ENCODE results near the gene CACNB4. TPM values are rescaled to one million over a fixed set of nuclear protein-coding genes. Genes with fewer than 3 reads are reported as not detected.

CACNB4 gene
- total and polyA plus RNA-seq, 9 of the 15 experiments (the other 6 are each of a cell fraction or from before 2014, with no cell fraction given): 0.01 to 0.20 (median 0.04) TPM; not detected in 1

DNA sequence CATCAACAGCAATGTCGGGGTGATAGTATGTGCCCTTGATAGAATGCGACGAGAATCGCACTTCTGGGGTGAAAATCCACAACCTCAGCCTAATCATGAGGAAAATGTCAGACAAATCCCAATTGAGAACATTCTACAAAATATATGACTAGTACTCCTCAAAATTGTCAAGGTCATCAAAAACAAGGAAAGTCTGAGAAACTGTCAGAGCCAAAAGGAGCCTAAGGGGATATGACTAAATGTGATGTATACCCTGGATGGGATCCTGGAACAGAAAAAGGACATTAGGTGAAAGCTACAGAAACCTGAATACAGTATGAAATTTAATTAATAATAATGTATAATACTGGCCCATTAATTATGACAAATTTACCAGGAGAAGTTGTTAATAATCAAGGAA, 7.6 kb upstream of the CACNB4 start:
- Histone ChIP-seq H3K36me3 (ENCODE audit: control insufficient read depth, insufficient read depth, low read length) (no peaks in the 10 kb centered on the region), H3K4me1 (replicated peaks in 1 of 2; ENCODE audit: control insufficient read depth in 2 of 2, insufficient read depth in 2 of 2, low read length in 2 of 2) (no peaks in the 10 kb centered on the region), H3K79me2 (ENCODE audit: control insufficient read depth, insufficient read depth, low read length) (no peaks in the 10 kb centered on the region), H3K27me3 (ENCODE audit: control insufficient read depth in 2 of 2, insufficient read depth in 2 of 2, low read length in 2 of 2) (peaks cover 7 to 9% of the 10 kb centered on the region in 2 experiments; a peak in 4 of 5 replicates), H4K20me1 (replicated peaks; ENCODE audit: control insufficient read depth, insufficient read depth, low read length) (no peaks in the 10 kb centered on the region), H3K4me2 (ENCODE audit: insufficient read depth, low read length) (no peak overlapping the region), H3K9ac (ENCODE audit: insufficient read depth in 1 of 2, low read depth in 2 of 2, low read length in 2 of 2) (no peak overlapping the region), H3K9me1 (ENCODE audit: control insufficient read depth, insufficient read depth, low read length) (no peaks in the 10 kb centered on the region), H2AFZ (ENCODE audit: low read depth, low read length) (no peak overlapping the region), H3K4me3 (no peak overlapping the region), H3K27ac (ENCODE audit: extremely low read depth, low read depth, low read length) (no peak overlapping the region), H3K9me3 (replicated peaks; ENCODE audit: control insufficient read depth, insufficient read depth, low read depth, low read length) (no peaks in the 10 kb centered on the region)
- WGBS (ENCODE audit: insufficient coverage, low coverage, missing lambda C conversion rate): 0% methylated on average over 4 of the region's 4 CpGs
- ATAC-seq: no peak
- TF ChIP-seq EZH2 (IDR thresholded peaks at IDR 0.05; ENCODE audit: borderline replicate concordance, low read depth, low read length): no peak
- no peak for TF ChIP-seq PML (IDR thresholded peaks at IDR 0.05; ENCODE audit: low read length)
- TF ChIP-seq NFE2L1 (tag; IDR thresholded peaks at IDR 0.05; ENCODE audit: borderline replicate concordance, low read depth): no peak
- peak; percentile 85 for TF ChIP-seq ZNF316 (IDR thresholded peaks at IDR 0.05)
- no peak for TF ChIP-seq NR2C1 (IDR thresholded peaks at IDR 0.05)
- no peak for TF ChIP-seq NR2C1 (tag; IDR thresholded peaks at IDR 0.05)
- TF ChIP-seq C11orf30 (IDR thresholded peaks at IDR 0.05; ENCODE audit: low read depth): peak; percentile 66; the same call in 1 of the 2 replicates
- TF ChIP-seq ZNF12 (CRISPR knock-in tag; IDR thresholded peaks at IDR 0.05): no peak
- no peak for TF ChIP-seq ETV6 (IDR thresholded peaks at IDR 0.05; ENCODE audit: borderline replicate concordance in 1 of 2, low read depth in 2 of 2, low read length in 1 of 2)
- no peak for TF ChIP-seq ETV6 (CRISPR knock-in tag; IDR thresholded peaks at IDR 0.05; ENCODE audit: borderline replicate concordance)
- peak; percentile 60 for TF ChIP-seq MAFF (IDR thresholded peaks at IDR 0.05; ENCODE audit: low read length)
- TF ChIP-seq MAFG (tag; conservative IDR thresholded peaks at IDR 0.05): peak; percentile 66
- TF ChIP-seq PHF20 (IDR thresholded peaks at IDR 0.05; ENCODE audit: partially characterized antibody): no peak
- TF ChIP-seq POLR2G (IDR thresholded peaks at IDR 0.05; ENCODE audit: low read depth, low read length): no peak
- TF ChIP-seq NBN (IDR thresholded peaks at IDR 0.05; ENCODE audit: low read depth): no peak
- TF ChIP-seq SMAD2 (IDR thresholded peaks at IDR 0.05; ENCODE audit: low read depth, low read length): no peak
- no peak for TF ChIP-seq HMG20A (CRISPR knock-in tag; conservative IDR thresholded peaks at IDR 0.05)
- TF ChIP-seq NELFE (IDR thresholded peaks at IDR 0.05; ENCODE audit: insufficient read depth, insufficient read length): no peak
- no peak for TF ChIP-seq ZNF778 (CRISPR knock-in tag; IDR thresholded peaks at IDR 0.05)
- TF ChIP-seq KDM5B (IDR thresholded peaks at IDR 0.05; ENCODE audit: insufficient replicate concordance, low read depth, low read length): no peak
- peak; percentile 30; the same call in 1 of the 2 replicates for TF ChIP-seq MAFK (IDR thresholded peaks at IDR 0.05; ENCODE audit: low read length)
- TF ChIP-seq, protein P1, sequence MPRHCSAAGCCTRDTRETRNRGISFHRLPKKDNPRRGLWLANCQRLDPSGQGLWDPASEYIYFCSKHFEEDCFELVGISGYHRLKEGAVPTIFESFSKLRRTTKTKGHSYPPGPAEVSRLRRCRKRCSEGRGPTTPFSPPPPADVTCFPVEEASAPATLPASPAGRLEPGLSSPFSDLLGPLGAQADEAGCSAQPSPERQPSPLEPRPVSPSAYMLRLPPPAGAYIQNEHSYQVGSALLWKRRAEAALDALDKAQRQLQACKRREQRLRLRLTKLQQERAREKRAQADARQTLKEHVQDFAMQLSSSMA (CRISPR knock-in tag; IDR thresholded peaks at IDR 0.05): no peak
- TF ChIP-seq MTA2 (IDR thresholded peaks at IDR 0.05; ENCODE audit: low read depth): no peak
- TF ChIP-seq ZNF184 (CRISPR knock-in tag; IDR thresholded peaks at IDR 0.05): no peak
- TF ChIP-seq, protein P2, sequence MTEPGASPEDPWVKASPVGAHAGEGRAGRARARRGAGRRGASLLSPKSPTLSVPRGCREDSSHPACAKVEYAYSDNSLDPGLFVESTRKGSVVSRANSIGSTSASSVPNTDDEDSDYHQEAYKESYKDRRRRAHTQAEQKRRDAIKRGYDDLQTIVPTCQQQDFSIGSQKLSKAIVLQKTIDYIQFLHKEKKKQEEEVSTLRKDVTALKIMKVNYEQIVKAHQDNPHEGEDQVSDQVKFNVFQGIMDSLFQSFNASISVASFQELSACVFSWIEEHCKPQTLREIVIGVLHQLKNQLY (CRISPR knock-in tag; conservative IDR thresholded peaks at IDR 0.05): no peak
- no peak for TF ChIP-seq CEBPB (tag; IDR thresholded peaks at IDR 0.05)
- TF ChIP-seq BACH1 (tag; IDR thresholded peaks at IDR 0.05): no peak
- no peak for FAIRE-seq
- BruUV-seq (replicated peaks): no TSS peak
- in situ Hi-C loops (cut with MboI): no loop called here
- ChIA-PET POLR2A (interaction anchor here (0.7 to 1.1 kb wide), 2 partner anchors 9 to 538 kb away, joined by 3 read pairs; no protein-coding TSS in a partner anchor), CTCF (ENCODE audit: low intra/inter-chr PET ratio) (interaction anchor here (0.7 kb wide), 1 partner anchor 79 kb away, joined by 3 read pairs; no protein-coding TSS in a partner anchor)
- DNase-seq (ENCODE audit: extremely low read depth in 1 of 4, low spot score in 3 of 4): no peak
- intact Hi-C loops (cut with micrococcal nuclease): no loop called here

All from K562 (cell line).